ENCODE measurements around the gene DGCR8.

DGCR8 gene

DNA sequence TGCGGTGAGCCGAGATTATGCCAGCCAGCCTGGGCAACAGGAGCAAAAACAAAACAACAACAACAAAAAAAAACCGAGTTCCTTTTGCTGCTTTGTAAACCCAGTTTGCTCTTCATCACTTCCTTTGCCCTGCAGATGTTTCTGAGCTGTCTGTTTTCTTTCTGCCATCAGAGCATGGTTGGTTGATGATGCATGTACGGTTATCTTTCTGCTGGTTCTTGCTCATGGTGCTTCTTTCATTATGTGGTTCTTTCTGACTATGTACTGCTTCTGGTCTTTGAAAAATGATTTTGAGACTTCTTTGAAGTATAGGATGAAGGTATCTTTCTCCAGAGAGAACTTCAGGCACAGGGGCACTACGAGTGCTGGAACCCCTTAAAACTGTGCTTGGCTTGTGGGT is 45.9 kb upstream of the DGCR8 start:
- Histone ChIP-seq H3K4me1 (ENCODE audit: low read depth, poor library complexity, severe bottlenecking) (peaks cover 20% of the 10 kb centered on the region), H3K4me2 (no peak overlapping the region), H3K4me3 (IDR thresholded peaks at IDR 0.05; ENCODE audit: insufficient read depth, low read depth, low read length) (no peak overlapping the region), H3K9ac (no peak overlapping the region), H3K27me3 (ENCODE audit: insufficient read depth, low read depth) (no peaks in the 10 kb centered on the region), H3K36me3 (ENCODE audit: insufficient read depth) (no peaks in the 10 kb centered on the region), H4K20me1 (ENCODE audit: insufficient read depth) (no peaks in the 10 kb centered on the region), H3K79me2 (ENCODE audit: insufficient read depth, low read depth) (no peaks in the 10 kb centered on the region), H3K27ac (no peak overlapping the region), H2AFZ (ENCODE audit: low read depth) (no peak overlapping the region)
- TF ChIP-seq CTCF (conservative IDR thresholded peaks at IDR 0.05; ENCODE audit: low read depth, low read length): no peak

GRCh38 chr22:20035375-20036083 is 44.5 kb upstream of the DGCR8 start:
- Histone ChIP-seq H4K20me1 (ENCODE audit: insufficient read depth) (no peaks in the 10 kb centered on the region), H3K4me2 (peak overlapping the region; percentile 14), H3K4me3 (IDR thresholded peaks at IDR 0.05; ENCODE audit: insufficient read depth, low read depth, low read length) (no peak overlapping the region), H2AFZ (ENCODE audit: low read depth) (no peak overlapping the region), H3K79me2 (ENCODE audit: insufficient read depth, low read depth) (no peaks in the 10 kb centered on the region), H3K4me1 (ENCODE audit: low read depth, poor library complexity, severe bottlenecking) (peaks cover 20% of the 10 kb centered on the region), H3K36me3 (ENCODE audit: insufficient read depth) (no peaks in the 10 kb centered on the region), H3K9ac (no peak overlapping the region), H3K27me3 (ENCODE audit: insufficient read depth, low read depth) (no peaks in the 10 kb centered on the region), H3K27ac (no peak overlapping the region)
- no peak for TF ChIP-seq CTCF (conservative IDR thresholded peaks at IDR 0.05; ENCODE audit: low read depth, low read length)

DNA sequence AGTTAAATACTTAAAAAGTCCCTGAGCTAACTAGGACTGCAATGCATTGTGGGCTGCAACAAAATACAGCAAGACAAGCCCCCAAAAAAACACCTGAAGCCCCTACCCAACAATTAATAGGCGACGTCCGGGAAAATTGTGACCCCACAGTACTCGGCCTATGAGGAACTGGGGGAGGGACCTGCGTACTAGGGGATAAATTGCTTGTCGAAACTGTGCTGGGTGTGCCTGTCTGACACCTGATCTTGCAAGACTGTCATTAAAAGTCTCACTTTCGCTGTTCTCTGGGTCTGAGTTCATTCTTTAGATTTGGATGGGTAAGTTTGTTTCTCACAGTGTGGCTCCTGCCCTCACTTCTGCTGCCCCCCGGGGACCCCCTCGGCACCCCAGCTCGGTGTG is 44.0 kb upstream of the DGCR8 start:
- Histone ChIP-seq H3K27me3 (ENCODE audit: insufficient read depth, low read depth) (no peaks in the 10 kb centered on the region), H3K4me2 (peak overlapping the region; percentile 14), H3K79me2 (ENCODE audit: insufficient read depth, low read depth) (no peaks in the 10 kb centered on the region), H3K27ac (no peak overlapping the region), H4K20me1 (ENCODE audit: insufficient read depth) (no peaks in the 10 kb centered on the region), H2AFZ (ENCODE audit: low read depth) (no peak overlapping the region), H3K4me1 (ENCODE audit: low read depth, poor library complexity, severe bottlenecking) (peaks cover 20% of the 10 kb centered on the region), H3K36me3 (ENCODE audit: insufficient read depth) (no peaks in the 10 kb centered on the region), H3K9ac (no peak overlapping the region), H3K4me3 (IDR thresholded peaks at IDR 0.05; ENCODE audit: insufficient read depth, low read depth, low read length) (no peak overlapping the region)
- TF ChIP-seq CTCF (conservative IDR thresholded peaks at IDR 0.05; ENCODE audit: low read depth, low read length): no peak

- Histone ChIP-seq H4K20me1 (ENCODE audit: insufficient read depth) (no peaks in the 10 kb centered on the region), H3K27ac (no peak overlapping the region), H3K4me2 (peak overlapping the region; percentile 14; the same call in 1 of the 2 replicates), H3K36me3 (ENCODE audit: insufficient read depth) (no peaks in the 10 kb centered on the region), H3K4me1 (ENCODE audit: low read depth, poor library complexity, severe bottlenecking) (peaks cover 20% of the 10 kb centered on the region), H2AFZ (ENCODE audit: low read depth) (no peak overlapping the region), H3K9ac (no peak overlapping the region), H3K79me2 (ENCODE audit: insufficient read depth, low read depth) (no peaks in the 10 kb centered on the region), H3K4me3 (IDR thresholded peaks at IDR 0.05; ENCODE audit: insufficient read depth, low read depth, low read length) (no peak overlapping the region), H3K27me3 (ENCODE audit: insufficient read depth, low read depth) (no peaks in the 10 kb centered on the region)
- TF ChIP-seq CTCF (conservative IDR thresholded peaks at IDR 0.05; ENCODE audit: low read depth, low read length): no peak
These were observed 43.3 kb upstream of the DGCR8 start for GRCh38 chr22:20036535-20037392.

Data from KMS-11 (cell line).